ENCODE data around the gene MGMT. TPM values are rescaled to one million over a fixed set of nuclear protein-coding genes. Genes with fewer than 3 reads are reported as not detected.

MGMT gene
- total RNA-seq, 2 donors from 2014 or later, result 18.3 to 25.5 TPM

DNA sequence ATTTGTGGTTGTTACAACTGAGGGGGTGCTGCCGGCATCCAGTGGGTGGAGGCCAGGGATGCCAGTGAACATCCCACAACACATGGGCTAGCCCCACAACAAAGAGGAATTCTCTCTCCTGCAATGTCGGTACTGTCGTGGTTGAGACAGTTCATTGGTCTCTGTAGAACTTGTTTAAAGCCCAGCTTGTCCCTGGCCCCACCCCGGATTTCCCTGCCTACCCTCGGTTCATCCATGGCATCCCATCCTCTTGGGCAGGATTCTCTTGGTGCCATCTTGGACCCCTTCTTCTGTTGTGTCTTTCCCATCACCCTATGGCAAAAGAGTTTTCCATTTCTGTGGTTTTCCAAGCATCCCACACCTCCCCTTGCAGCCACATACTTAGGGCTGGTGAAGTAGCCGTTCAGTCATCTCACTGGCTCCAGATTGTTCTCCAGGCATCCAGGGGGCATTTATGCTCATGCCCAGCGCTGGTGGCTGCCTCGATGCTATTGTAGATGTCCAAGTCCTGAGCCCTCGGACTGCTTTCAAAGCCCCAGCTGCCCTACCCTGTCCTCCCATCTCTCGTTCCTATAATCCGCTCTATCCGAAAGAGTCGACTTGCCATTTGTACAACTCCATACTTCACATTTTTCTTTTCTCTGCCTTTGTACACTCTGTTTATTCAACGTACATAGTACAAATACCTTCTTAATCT lies 39.2 kb downstream of the MGMT start:
- TF ChIP-seq, protein P1, sequence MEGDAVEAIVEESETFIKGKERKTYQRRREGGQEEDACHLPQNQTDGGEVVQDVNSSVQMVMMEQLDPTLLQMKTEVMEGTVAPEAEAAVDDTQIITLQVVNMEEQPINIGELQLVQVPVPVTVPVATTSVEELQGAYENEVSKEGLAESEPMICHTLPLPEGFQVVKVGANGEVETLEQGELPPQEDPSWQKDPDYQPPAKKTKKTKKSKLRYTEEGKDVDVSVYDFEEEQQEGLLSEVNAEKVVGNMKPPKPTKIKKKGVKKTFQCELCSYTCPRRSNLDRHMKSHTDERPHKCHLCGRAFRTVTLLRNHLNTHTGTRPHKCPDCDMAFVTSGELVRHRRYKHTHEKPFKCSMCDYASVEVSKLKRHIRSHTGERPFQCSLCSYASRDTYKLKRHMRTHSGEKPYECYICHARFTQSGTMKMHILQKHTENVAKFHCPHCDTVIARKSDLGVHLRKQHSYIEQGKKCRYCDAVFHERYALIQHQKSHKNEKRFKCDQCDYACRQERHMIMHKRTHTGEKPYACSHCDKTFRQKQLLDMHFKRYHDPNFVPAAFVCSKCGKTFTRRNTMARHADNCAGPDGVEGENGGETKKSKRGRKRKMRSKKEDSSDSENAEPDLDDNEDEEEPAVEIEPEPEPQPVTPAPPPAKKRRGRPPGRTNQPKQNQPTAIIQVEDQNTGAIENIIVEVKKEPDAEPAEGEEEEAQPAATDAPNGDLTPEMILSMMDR (IDR thresholded peaks at IDR 0.05), result no peak
- no peak for ATAC-seq (ENCODE audit: insufficient number of reproducible peaks, low FRiP score, low read depth)
- Histone ChIP-seq H3K27me3 (replicated peaks; ENCODE audit: insufficient read depth) (no peaks in the 10 kb centered on the region), H3K36me3 (no peaks in the 10 kb centered on the region), H3K9me3 (no peaks in the 10 kb centered on the region), H3K4me1 (ENCODE audit: control insufficient read depth in 1 of 2, low read depth in 2 of 2) (peaks cover 0 to 3% of the 10 kb centered on the region in 2 donors), H3K27ac (no peak overlapping the region), H3K4me3 (no peak overlapping the region)
- no peak for DNase-seq (ENCODE audit: low spot score)

DNA sequence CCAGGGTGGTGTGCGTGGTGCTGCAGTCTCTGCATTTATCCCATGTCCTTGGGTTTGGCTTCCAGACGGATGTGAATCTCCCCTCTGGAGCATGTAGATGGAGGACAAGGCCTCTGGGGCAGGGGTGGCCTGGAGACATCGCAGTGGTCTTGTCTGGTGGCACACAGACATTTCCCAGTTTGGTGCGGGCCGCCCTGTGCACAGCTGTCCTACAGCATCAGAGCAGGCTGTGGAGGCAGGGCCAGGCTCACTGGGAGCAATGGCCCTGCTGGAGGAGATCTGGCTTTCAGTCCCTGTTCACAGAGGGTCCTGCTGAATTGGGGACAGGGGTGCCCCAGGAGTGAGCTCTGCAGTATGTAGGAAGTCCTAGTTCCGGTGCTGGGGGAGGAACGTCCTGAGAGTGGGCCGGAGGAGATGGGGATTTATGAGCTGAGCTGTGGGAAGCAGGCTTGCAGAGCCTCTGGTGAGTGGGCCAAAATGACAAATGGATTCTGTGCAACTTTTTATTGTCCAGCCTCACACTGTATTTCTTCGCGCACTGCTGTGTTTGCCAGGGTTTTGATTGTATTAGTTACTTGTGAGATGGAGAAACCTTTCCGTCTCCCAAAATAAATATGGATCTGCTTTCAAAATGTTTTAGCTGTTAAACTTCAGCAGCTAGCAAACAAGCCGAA lies 40.3 kb downstream of the MGMT start:
- Histone ChIP-seq H3K4me1 (ENCODE audit: control insufficient read depth in 1 of 2, low read depth in 2 of 2) (peaks cover 0 to 3% of the 10 kb centered on the region in 2 donors), H3K27ac (no peak overlapping the region), H3K36me3 (no peaks in the 10 kb centered on the region), H3K4me3 (no peak overlapping the region), H3K9me3 (no peaks in the 10 kb centered on the region), H3K27me3 (replicated peaks; ENCODE audit: insufficient read depth) (no peaks in the 10 kb centered on the region)
- TF ChIP-seq, protein P1 (IDR thresholded peaks at IDR 0.05), result no peak
- DNase-seq (ENCODE audit: low spot score) (no peak), ATAC-seq (ENCODE audit: insufficient number of reproducible peaks, low FRiP score, low read depth) (no peak)

DNA sequence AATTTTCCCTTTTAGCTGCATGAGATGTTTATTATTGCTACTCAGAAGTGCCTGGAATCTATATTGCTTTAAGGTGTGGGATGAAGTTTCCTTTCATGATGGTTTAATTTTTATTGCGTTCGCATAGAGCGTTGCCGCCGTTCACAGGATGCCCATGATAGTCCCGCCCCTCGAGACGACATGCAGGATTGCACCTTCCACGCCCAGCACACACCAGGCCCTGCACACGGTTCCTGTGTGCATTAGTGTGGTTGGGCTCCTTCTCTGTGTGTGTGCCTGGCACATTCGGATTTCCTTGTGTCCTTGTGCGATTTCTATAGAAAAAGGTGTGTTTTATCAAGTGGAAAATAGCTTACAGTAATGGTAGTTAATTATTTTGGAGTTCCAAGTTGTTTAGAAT lies 42.1 kb downstream of the MGMT start:
- ATAC-seq (ENCODE audit: insufficient number of reproducible peaks, low FRiP score, low read depth) (no peak), DNase-seq (ENCODE audit: low spot score) (no peak)
- H3K9me3 ChIP-seq, result no peaks in the 10 kb centered on the region
- H3K27ac ChIP-seq, result no peak overlapping the region
- TF ChIP-seq, protein P1 (IDR thresholded peaks at IDR 0.05), result no peak
- no peaks in the 10 kb centered on the region for H3K27me3 ChIP-seq (replicated peaks; ENCODE audit: insufficient read depth)
- H3K4me1 ChIP-seq (ENCODE audit: control insufficient read depth in 1 of 2, low read depth in 2 of 2), result peaks cover 0 to 3% of the 10 kb centered on the region in 2 donors
- no peak overlapping the region for H3K4me3 ChIP-seq
- no peaks in the 10 kb centered on the region for H3K36me3 ChIP-seq

DNA sequence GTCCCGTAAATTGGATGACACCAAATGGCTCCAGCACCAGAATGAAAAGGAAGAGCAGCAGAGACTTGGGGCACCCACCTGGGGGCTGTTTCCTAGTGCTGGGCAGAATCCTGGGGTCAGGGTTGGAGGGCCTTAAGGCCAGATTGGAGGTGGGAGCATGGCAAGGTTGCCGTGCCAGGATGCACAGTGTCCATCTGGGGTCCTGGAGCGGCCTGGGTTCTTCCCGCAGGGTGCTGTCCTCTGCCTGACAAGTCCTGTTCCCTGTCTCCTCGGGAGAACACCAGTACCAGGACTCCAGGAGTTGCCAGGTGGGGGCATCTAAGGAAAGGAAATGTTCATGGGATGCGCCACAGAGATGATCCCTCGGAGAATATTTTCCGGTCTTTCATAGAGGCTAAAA lies 42.8 kb downstream of the MGMT start:
- DNase-seq (ENCODE audit: low spot score) (no peak), ATAC-seq (ENCODE audit: insufficient number of reproducible peaks, low FRiP score, low read depth) (no peak)
- TF ChIP-seq, protein P1 (IDR thresholded peaks at IDR 0.05), result no peak

DNA sequence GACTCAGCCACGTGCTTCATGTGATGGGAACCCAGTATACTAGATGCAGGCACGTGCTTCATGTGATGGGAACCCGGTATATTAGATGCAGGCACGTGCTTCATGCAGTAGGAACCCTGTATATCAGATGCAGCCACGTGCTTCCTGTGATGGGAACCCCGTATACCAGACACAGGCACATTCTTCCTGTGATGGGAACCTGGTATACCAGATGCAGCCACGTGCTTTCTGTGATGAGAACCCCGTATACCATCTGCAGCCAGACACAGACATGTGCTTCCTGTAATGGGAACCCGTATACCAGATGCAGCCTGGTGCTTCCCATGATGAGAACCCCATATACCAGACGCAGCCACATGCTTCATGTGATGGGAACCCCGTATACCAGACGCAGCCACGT lies 44.0 kb downstream of the MGMT start:
- Histone ChIP-seq H3K4me3 (no peak overlapping the region), H3K36me3 (no peaks in the 10 kb centered on the region), H3K27ac (no peak overlapping the region), H3K27me3 (replicated peaks; ENCODE audit: insufficient read depth) (no peaks in the 10 kb centered on the region), H3K9me3 (no peaks in the 10 kb centered on the region), H3K4me1 (ENCODE audit: control insufficient read depth in 1 of 2, low read depth in 2 of 2) (no peaks in the 10 kb centered on the region)
- DNase-seq (ENCODE audit: low spot score), result no peak
- TF ChIP-seq, protein P1 (IDR thresholded peaks at IDR 0.05), result no peak
- ATAC-seq (ENCODE audit: insufficient number of reproducible peaks, low FRiP score, low read depth), result no peak

More for the DNA sequence above, 42.8 kb downstream of the MGMT start:
- Histone ChIP-seq H3K27ac (no peak overlapping the region), H3K4me1 (ENCODE audit: control insufficient read depth in 1 of 2, low read depth in 2 of 2) (no peaks in the 10 kb centered on the region), H3K27me3 (replicated peaks; ENCODE audit: insufficient read depth) (no peaks in the 10 kb centered on the region), H3K36me3 (no peaks in the 10 kb centered on the region), H3K4me3 (no peak overlapping the region), H3K9me3 (no peaks in the 10 kb centered on the region)
